GM12865 (cell line): ENCODE results near the gene SPOUT1.
A peak's percentile ranks its signal among the peaks of the same experiment; 100 is the strongest.

Experiments
- DNase-seq: peaks from one replicate; pipeline ENCODE4 v3.0.0; 2010; ENCODE audit warnings: low read depth
- H3K4me3 ChIP-seq: 2 replicates; pipeline ENCODE4 v1.5.1; 2011; ENCODE audit warnings: mild to moderate bottlenecking, low read depth, low read length, control low read depth
- CTCF ChIP-seq: IDR thresholded peaks from 2 replicates; pipeline ENCODE4 v1.5.1; 2011; ENCODE audit warnings: low read length, control low read depth, low read depth, inconsistent platforms; ENCODE audit not compliant: insufficient read depth; ENCODE audit errors: missing control alignments

The SPOUT1 gene

GRCh38 chr9:128790536-128790935 lies 39.1 kb downstream of the SPOUT1 start:
- no peak for DNase-seq
- TF ChIP-seq CTCF = no peak
- no peak overlapping the region for H3K4me3 ChIP-seq

GRCh38 chr9:128788445-128788844 lies 41.1 kb downstream of the SPOUT1 start:
- no peak for DNase-seq
- peak overlapping the region; percentile 80 for H3K4me3 ChIP-seq
- TF ChIP-seq CTCF = no peak

- TF ChIP-seq CTCF = no peak
- H3K4me3 ChIP-seq = peak overlapping the region; percentile 80
- DNase-seq = no peak
Measured at GRCh38 chr9:128787659-128788058, 41.9 kb downstream of the SPOUT1 start.

GRCh38 chr9:128786681-128787601 lies 42.7 kb downstream of the SPOUT1 start, which contains the start of gene TBC1D13:
TSS of gene TBC1D13 (plus strand) at chr9:128787253. CDS start at chr9:128787354, 101 bp downstream.
- no peak for TF ChIP-seq CTCF
- peak within 1 kb of the TSS; percentile 80 for H3K4me3 ChIP-seq
- DNase-seq = peak; percentile 94

GRCh38 chr9:128785427-128785826 lies 44.2 kb downstream of the SPOUT1 start:
- no peak for TF ChIP-seq CTCF
- no peak overlapping the region for H3K4me3 ChIP-seq
- DNase-seq = no peak

GRCh38 chr9:128782669-128783068 lies 46.9 kb downstream of the SPOUT1 start:
- TF ChIP-seq CTCF = no peak
- no peak for DNase-seq

More at GRCh38 chr9:128782669-128783068, 46.9 kb downstream of the SPOUT1 start:
- no peak overlapping the region for H3K4me3 ChIP-seq
